HG02759 (cell line): ENCODE results near the gene PTX4.

Source experiments
- ATAC-seq: cut with Tn5 transposase; IDR thresholded peaks from one replicate; pipeline ENCODE4 v1.9.1; 2021; ENCODE audit warnings: mild to moderate bottlenecking, moderate library complexity; ENCODE audit not compliant: unreplicated experiment

The PTX4 gene

DNA sequence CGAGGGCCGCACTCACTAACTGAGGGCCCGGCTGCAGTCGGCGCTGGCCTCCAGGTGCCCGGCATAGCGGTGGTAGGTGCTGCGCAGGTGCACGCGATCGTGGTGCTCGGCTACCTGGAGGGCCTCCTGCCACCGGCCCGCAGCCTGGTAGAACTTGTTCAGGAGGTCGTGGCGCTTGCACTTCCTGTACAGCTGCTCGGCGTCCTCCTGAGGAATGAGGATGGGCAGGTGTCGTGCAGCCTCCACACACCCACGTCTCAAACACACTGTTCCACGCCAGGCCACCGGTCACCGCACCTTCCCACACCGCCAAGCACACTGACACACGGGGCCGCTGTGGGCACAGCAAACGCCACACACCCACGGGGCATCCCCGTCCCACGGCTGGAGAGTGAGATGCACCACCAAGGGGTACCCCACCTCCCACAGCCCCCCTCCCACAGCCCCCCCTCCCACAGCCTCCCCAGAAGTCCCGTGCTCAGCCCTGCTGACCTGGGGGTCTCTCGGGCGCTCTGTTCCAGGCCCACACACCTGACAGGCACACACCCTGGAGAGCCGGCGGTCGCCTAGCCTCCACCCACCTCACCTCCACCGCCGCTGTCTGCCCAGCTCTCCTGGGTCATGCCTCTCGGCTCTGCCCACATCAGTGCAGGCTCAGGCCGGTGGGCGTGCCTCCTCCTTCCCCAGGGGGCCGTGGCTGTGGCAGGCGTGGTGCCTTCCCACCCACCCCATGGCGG lies 37.3 kb upstream of the PTX4 start:
- ATAC-seq = no peak

DNA sequence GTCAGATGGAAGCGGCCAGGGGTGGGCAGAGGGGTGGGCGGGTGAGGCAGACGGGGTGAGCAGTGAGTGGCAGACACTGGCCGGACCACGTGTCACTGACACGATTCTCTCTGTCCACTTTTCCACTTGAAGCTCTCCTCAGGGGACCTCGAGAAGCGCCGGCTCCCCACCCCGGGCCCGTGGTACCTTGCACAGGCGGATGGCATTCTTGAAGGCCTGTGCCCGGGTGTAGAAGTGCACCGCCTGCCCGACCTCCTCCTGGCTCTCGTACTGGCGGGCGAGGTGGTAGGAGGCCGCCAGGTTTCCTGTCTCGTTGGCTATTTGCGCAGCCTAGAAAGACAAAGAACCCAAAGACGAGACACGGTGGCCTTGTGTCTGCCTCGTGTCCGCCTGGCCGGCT lies 35.6 kb upstream of the PTX4 start:
- ATAC-seq = no peak

DNA sequence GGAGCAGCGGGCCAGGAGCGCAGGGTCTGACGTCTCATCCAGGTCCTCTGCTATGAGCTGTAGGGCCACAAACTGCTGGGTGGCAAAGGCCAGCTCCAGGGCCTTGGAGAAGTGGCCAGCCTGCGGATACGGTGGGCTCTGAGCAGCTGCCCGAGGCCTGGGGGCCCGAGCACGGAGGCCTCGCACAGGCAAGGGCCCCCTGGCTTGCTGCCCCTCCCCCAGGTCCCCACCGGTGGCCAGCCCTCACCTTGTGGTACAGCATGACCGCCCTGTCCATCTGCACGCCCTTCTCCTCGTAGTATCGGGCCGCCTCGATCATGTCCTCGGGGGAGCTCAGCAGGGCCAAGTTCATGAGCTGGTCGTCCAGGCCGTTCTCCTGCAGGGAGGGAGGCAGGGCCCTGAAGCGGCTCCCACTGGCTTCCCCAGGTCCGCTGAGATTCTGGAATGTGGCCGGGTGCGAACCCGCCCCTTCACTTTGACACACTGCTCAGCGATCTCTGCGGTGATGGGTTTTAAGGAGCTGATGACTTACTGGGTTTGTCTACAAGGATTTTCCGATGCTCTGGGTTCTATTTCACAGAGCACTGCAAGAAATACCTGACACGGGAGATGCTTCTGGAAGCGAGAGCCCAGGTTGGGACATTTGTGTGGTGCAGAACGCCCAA lies 35.0 kb upstream of the PTX4 start:
- no peak for ATAC-seq

DNA sequence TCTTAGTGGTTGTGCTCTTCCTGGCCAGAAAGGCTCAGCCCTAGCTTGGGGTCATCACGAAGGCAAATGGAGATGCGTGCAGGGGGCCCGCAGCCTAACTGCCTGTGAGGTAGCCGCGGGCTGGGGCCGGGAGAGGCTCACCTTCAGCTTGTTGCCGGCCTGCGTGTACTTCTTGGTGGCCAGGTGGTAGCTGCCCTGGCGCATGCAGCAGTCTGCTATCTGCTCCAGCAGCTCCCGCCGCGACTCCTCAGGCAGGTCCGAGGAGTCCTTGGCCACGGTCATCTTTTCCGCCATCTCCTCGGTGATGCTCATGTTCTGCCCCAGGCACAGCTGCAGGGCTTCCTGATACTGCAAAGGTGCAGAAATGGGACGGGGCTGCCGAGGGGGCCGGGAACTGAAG lies 31.7 kb upstream of the PTX4 start:
- no peak for ATAC-seq

DNA sequence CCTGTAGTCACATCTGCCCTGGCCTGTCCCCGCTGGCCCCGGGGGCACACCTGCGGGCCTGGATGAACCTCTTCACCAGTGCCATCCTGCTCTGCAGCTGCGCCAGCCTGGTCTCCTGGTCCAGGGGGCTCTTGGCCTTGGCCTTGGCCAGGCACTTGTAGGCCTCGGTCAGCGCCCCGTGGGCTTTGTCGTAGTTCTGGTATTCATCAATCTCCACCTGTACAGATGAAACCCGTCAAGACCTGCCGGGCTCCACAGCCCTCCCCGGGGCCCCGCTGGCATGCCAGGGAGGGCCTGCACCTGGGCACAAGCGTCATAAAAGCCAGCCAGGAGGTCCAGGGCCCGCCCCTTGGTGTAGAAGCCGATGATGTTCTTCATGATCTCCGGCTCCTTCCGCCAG lies 31.1 kb upstream of the PTX4 start:
- no peak for ATAC-seq

DNA sequence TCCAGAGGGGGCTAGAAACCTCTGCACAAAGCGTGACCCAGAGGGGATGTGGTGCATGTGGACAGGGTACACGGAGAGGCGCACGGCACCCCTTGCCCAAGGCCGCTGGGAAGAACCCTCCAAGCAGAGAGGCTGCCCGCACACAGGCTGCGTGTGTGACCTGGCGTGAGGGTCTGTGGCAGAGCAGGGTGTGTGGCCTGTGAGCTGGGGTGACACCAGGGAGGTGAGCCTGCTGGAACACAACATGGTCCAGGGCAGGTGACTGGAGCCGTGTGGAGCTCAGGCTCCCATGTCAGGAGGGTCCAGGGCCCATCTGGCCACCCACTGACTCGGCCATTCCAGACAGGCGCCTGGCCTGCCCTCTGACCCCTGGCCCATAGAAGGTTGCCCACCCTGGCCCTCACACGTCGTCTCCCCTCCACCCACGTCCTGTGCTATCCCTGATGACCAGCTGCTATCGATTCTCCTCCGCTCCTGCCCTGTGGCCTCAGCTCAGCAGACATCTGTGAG lies 29.9 kb upstream of the PTX4 start:
- no peak for ATAC-seq

DNA sequence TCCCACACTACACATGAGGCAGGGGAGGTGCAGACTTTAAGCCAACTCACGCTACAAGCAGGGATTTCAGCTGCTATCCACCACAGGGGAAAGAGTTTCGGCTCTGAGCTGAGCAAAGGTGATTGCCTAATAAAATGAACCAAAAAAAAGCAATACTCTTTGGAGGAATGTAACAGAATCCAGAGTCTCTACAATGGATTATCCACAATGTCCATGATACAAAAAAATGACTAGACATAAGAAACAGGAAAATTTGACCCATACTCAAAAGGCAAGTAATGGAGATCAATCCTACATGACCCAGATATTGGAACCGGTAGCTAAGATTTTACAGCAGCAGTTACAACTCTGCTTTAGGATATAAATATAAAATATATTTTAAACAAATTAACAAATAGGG lies 25.8 kb upstream of the PTX4 start:
- ATAC-seq = no peak

DNA sequence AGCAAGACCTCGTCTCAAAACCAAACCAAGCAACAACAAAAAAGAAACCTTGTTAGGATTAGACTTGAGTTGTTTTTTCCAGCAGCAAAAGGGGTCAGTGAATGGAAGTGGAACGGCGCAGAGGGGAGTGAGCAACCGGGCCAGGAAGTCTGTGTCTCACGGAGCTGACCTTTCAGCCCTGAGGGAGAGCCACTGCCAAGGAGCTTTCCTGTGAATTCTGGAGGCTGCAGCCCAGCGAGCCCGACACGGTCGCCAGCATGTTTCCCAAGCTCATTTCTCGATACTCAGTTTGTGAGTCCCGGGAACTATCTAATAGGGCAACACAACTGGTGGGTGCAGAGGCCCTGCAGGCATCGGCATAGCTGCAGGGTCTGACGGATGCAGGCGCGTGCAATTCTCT lies 24.0 kb upstream of the PTX4 start:
- no peak for ATAC-seq

DNA sequence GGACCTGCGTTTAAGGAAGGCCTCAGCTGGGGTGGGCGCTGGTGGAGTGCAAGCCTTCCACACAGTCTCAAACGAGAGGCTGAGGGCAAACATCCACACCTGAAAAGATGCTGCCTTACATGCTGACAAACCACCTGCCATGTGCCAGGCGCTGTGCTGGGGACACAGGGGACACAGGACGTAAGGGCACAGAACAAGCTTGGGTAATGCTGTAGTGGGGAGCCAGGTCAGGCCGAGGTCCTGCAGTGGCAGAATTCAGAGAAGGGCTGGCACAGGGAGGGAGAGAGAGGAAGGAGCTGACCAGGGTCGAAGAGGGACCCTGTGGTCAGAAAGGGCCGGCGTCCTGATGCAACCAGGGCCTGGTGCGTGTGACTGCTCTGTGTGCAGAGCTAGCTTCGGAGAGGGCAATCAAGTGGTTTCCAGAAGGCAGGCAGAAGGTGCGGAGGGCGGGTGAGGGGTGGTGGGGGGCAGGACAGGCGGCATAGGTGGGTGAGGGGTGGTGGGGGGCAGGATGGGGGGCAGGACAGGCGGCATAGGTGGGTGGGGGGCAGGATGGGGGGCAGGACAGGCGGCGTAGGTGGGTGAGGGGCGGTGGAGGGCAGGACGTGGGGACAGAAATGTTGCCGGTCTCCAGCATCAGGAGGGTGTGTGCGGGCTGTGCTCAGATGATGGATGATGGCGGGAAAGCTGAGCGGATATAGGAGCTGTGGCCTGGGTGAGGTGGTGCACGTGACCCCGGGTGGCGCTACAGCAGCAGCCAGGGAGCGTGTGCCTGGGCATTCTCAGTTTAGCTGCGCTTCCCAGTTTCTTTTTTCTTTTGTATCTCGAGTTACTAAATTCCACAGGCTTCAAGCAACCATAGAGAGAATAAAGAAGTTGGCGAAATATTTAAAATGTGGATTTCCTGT lies 23.2 kb upstream of the PTX4 start:
- ATAC-seq = no peak

DNA sequence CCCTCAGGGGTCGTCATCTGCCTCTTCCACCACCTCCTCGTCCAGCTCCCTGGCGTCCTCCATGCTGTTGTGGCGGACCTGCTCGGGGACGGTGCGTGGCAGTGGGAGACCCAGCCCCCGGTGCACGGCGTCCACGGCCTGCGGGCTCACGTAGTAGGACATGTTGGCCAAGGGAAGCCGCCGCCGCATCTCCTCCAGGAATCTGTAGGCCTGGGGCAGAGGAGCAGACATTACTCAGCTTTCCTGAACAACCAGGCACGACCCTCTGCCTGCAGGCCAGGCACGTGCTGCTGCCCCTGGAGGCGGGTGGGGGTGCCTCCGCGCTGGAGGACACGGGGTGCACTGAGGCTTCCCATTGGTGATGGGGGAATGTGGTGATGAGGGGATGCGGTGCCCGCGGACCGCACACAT lies 22.2 kb upstream of the PTX4 start:
- ATAC-seq = no peak

DNA sequence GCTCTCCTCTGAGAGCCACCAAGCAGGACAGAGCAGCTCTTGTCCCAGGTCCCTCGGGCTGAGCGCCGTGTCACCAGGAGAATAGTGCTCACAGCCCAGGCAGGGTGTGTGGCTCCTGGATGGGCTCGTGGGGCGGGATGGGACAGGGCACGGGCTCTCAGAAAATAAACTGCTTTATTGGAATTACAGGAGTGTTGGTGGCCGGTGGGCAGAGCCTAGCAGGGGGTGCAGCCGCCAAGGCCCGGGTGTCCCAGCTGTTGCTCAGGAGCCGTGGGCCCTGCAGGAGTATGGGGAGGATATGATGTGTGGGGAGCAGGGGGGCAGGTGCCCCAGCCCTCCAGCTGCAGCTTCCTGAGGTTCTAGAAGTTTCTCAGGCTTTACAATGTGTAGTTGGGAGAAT lies 21.5 kb upstream of the PTX4 start:
- no peak for ATAC-seq

DNA sequence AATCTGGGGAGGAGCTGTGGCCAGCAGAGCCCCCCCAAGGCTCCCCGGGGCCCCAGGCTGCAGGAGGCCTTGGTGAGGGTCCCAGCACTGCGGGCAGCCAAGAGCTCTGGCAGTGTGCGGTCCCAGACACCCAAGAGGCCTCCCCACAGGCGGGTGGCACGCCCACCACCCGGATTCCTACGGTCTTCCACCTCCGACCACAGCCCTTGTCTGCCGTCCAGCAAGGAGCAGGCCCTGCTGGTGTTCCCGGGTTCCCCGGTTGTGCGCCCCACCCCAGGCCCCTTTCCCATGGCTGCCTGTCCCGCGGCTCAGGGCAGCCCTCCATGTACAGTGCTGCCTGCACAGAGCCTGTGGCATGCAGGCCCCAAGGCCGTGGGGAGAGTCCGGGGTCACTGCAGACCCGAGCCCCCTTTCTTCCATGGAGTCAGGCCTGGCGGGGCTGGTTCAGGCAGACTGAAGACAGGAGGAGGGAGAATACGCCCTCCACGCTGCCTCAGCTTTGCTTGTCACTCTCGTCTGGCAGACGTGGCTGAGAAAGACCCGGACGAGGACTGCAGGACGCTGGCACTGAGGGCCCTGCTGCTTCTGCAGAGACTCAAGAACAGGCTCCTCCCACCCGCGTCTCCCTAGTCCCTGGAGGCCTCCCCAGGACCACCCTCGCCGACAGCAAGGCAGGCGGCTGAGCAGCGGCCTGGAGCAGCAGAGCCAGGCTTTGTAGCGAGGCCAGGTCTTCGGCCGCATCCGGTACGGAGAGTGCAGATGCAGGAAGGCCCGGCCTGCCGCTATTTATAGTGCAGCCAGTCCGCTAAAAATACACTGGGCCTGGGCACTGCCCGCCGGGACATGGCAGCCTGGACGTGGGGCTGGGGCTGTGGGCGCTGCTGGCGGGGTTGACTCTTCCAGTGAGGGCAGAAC lies 20.8 kb upstream of the PTX4 start:
- ATAC-seq = no peak

DNA sequence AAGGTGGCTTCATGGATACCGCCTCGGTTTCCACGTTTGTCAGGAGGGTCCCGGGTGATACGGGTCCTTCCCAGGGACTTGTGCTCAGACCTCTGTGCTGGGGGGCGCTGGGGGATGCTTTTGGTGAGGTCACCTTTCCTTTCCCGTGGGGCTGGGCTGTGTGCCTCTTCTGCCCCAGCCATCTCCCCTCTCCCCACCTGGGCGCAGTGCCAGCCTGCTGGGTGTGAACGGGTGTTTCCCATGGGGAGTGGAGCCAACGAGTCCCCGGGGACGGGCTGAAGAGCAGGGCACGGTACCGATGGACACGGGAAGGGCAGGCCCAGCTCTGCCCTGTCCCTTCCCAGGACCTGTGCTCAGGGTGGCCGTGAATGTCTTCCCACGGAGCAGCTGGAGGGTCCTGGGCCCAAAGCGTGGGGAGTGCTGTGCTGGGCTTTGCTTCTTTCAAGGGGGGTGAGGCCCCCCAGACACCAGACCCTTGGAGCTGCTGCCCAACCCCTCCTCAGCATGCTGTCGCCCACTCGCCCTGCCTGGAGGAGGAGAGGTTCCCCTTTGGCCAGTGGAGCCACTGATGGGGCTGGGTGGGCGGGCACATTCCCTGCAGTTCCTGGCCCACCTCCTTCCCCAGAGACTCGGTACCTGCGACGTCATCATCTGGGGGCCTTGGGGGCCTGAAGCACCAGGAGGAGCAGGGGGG lies 19.9 kb upstream of the PTX4 start:
- ATAC-seq = no peak

DNA sequence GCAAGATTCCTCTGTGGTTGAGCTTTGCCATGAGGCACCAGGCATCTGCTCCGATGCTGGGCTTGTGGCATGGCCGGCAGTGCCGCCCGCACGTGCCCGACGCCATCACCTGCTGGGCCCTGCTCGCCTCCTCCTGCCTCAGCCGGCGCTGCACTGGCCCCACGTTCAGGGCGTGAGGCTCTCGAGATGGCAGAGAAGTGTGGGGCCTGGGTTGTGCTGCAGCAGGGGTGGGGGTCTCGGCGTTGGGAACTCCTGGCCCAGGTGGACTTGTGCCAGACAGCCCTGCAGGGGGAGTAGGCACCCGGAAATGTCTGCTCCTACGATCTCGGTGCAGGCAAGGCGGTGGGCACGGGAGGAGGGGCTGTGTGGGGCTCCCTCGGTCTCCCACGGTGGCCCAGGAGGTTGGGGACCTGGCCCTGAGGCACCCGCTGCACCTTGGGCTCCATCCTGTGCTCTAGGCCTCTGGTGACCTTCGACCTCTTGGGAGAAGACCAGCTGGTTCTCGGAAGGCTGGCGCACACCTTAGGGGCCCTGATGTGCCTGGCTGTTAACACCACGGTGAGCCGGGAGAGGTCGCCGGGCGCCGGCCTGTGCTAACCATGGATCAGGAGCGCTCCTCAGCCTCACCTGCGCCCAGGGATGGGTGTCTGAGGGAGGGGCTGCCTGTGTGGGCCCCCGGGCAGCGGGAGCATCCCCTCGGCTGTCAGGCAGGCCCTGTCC lies 17.9 kb upstream of the PTX4 start:
- no peak for ATAC-seq

DNA sequence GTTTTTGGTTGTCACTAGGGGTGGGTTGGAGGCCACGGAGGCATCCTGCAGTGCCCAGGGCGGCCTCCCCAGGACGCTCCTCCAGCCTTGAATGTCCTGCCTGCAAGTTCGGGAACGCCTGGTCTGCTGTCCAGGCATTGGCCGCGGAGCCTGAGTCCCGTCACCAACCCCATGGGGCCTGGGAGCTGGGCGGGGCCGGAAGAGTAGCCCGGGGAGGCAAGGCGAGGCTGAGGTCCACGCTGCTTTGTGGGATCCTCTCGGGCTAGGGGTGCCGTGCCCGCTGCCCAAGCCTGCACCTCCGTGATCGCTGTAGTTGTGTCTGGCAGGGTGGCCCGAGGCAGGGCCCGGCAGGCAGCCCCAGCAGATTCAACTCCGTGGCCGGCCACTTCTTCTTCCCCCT lies 17.2 kb upstream of the PTX4 start:
- ATAC-seq = no peak

DNA sequence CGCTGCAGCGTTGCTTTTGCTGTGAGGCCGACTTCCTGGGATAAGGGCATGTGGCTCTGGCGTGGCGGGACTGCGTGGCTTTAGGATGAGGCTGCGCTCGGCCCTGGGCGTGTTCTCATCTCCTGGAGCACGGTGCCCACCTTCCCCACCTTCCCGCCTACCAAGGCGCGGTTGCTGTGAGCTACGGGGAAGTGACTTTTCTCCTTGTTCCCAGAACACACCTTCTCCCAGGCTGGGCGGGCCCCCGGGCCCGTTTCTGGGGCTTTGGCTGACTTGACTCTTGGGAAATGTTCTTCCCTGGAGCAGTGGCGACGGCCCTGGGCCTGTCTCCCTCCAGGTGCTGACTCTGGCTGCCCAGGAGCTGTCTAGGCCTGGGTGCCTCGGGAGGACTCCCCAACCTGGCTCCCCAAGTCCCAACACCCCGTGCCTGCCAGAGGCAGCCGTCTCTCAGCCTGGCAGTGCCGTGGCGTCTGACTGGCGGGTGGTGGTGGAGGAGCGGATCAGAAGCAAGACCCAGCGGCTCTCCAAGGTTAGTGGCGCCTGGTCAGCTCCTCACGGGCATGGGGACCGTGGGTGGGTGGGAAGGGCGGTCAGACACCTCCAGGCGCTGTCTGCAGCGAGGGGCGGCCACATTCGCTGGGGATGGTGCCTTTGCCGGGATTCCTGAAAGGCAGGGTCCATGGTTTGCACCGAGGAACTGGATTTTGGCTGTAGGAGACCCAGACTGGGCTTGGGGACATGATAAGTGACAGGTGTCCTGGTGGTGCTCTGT lies 16.5 kb upstream of the PTX4 start:
- no peak for ATAC-seq

DNA sequence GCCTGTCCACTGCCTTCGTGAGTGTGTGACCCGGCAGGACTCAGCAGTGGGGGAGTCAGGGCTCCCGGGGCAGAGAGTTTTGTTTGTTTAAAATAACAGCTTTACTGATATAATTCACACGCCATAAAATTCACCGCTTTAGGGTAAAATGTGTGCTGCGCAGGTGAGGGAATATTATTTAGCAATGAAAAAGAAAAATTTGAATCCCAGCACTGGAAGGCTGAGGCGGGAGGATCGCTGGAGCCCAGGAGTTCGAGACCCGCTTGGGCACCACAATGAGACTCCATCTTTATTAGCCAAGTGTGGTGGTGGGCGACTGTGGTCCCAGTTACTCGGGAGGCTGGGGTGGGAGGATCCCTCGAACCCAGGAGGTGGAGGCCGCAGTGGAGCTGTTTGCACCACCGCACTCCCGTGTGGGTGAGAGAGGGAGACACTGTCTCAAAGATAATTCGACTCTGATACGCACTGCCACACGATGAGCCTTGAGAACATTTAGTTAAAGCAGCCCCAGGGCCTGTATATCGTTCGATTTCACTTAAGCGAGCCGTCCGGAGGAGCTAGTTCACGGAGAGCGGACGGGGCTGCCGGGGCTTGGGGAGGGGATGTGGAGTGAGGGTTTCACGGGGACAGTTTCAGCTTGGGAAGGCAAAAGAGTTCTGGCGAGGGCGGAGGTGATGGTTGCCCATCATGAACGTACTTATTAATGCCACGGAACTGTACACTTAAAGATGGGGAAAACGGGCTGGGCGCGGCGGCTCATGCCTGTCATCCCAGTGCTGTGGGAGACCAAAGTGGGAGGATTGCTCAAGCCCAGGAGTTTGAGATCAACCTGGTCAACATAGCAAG lies 14.6 kb upstream of the PTX4 start:
- no peak for ATAC-seq
